C4-2B (cell line): ENCODE data around the gene USB1.

Experiments used
- H3K27ac ChIP-seq: fragments of 450-650 bp; 2 replicates; pipeline ENCODE4 v1.5.1; 2017
- ZFX ChIP-seq: fragments of 450-650 bp; IDR thresholded peaks from 2 replicates; pipeline ENCODE4 v1.6.1; 2017
- TF ChIP-seq, protein P1 (sequence below): fragments of 450-650 bp; conservative IDR thresholded peaks from 2 replicates; pipeline ENCODE4 v1.5.1; 2017; ENCODE audit warnings: mild to moderate bottlenecking

USB1 gene

DNA sequence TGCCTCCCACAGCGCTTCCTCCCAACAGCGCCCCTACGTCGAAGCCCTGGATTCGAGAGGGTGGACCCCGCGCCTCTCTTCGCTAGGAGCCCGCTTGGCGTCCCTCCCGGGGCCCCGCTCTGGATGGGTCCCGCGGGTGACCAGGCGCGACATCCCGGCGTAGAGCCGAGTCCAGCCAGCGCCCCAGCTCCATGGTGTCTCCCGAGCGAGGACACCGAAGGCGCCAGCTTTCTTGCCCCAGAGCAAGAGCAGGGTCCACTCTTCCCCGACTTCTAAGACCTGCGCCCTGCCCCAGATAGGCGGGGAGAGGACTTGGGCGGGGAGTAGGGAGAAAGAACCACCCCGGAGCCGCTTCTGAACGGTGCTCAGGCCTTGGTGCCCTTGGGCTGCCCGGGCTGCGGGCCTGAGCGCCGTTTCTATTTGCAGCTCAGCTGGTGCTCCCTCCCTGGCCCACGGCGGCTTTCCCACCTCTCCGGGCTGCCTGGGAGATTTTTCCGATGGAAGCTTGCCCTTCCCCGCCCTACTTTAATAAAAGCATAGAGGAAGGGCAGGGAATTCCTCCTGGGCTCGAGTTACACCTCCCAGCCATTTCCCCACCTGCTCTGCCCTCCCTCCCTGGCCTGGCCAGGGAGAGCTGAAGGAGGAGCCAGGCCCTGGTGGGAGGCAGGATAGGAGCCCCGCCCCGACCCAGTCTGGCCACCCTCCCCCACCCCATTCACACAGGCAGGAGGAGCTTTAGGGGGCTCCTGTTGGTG is 26.1 kb downstream of the USB1 start:
- no peak for TF ChIP-seq ZFX
- TF ChIP-seq, protein P1, sequence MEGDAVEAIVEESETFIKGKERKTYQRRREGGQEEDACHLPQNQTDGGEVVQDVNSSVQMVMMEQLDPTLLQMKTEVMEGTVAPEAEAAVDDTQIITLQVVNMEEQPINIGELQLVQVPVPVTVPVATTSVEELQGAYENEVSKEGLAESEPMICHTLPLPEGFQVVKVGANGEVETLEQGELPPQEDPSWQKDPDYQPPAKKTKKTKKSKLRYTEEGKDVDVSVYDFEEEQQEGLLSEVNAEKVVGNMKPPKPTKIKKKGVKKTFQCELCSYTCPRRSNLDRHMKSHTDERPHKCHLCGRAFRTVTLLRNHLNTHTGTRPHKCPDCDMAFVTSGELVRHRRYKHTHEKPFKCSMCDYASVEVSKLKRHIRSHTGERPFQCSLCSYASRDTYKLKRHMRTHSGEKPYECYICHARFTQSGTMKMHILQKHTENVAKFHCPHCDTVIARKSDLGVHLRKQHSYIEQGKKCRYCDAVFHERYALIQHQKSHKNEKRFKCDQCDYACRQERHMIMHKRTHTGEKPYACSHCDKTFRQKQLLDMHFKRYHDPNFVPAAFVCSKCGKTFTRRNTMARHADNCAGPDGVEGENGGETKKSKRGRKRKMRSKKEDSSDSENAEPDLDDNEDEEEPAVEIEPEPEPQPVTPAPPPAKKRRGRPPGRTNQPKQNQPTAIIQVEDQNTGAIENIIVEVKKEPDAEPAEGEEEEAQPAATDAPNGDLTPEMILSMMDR, result no peak
- peak overlapping the region; percentile 98 for H3K27ac ChIP-seq

DNA sequence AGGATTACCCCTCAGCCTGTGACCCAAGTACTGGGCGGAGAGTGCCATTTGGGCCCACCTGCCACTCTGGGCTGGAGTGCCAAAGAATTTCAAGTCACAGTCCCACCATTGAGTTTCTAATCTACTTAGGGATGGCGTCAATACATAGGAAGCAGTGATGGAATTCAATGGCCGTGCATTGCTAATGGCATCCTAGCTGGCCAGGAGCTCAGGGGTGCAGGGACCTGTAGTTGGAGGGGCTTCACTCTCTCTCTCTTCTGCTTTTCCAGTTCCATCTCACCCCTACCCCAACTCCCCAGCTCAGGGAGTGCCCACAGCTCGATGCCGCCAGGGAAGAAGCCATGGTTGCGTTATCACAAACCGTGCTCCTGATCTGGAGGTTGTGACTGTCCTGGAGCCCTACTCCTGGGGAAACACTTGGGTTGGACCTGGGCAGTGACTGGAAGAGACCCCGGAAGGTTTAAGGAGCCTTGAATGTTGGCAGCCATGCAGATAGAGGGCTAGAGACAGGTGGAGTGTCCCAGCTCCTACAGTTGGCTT is 26.8 kb downstream of the USB1 start:
- peak overlapping the region; percentile 98 for H3K27ac ChIP-seq
- TF ChIP-seq, protein P1, result no peak
- no peak for TF ChIP-seq ZFX

DNA sequence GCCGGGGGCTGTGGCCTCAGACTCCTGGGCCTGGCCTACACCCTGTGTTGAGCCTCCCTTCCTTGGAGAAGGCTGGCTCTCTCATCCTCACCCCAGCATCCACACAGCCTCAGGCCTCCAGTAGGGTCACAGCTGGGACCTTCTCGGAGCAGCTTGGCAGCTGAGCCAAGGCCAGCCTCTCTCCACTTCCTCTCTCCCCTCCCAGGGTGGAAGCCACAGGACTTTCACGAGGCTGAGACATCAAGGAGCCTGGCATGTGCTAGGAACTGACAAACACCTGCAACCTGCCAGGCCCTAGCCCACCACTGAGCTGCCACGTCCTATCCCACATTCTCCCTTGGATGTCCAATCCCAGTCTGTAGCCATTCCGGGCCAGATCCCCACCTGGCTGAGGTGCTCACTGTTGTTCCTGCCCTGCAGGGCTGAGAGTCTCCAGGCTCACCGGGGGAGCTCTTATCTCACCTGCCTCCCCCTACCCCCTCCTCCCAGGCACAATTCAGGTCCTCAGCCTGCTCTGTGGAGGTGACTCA is 27.4 kb downstream of the USB1 start:
- no peak for TF ChIP-seq ZFX
- TF ChIP-seq, protein P1, result no peak
- H3K27ac ChIP-seq, result peak overlapping the region; percentile 98

DNA sequence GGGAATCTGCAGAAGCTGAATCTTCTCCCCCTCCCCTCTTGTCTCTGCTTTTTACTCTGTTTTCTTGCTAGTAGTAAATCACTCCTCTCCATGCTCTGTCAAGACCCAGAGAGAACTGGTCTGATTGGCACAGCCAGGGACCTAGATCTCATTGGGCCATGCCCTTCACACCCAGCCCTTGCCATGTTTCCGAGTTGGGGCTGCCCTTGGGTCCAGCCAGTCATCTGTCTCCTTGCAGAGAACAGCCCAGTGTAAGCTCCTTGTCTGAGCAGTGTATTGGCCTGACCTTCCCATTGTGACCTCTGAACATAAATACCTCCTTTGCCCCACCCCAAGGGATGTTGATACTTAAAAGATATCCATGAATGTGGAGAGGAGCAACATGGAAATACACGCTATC is 28.2 kb downstream of the USB1 start:
- TF ChIP-seq, protein P1, result no peak
- no peak for TF ChIP-seq ZFX
- peak overlapping the region; percentile 98 for H3K27ac ChIP-seq

DNA sequence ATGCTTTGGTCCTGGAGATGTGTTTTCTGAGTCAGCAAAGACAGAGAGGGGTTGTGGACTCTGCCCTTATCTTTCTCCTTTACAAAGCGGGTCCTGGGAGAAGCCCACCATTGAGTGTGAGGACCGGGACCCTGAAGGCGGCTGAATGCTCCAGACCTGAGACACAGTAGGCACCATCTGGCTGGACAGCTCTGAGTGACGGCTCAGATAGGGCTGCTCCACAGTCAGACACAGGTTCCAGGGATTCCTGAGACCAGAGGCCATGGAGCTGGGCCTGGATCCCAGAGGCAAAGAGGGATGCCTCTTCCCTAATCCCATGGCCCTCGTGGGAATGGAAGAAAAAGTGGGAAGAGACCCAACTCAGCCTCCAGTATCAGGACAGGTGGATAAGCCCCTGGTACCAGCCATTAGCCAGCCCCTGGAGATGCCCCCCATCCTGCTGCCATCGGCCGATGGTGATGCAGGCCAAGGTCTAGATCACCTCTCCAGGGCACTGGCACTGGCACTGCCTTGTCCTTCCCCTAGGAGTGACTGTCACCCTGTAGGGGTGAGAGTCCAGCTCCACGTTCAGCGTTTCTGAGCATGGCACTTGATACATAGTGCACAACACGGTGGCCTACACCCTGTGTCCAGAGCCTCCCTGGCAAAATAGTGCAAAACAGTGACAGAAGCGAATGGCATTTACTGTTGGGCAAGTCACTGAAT is 29.1 kb downstream of the USB1 start:
- no peak for TF ChIP-seq ZFX
- TF ChIP-seq, protein P1, result no peak
- H3K27ac ChIP-seq, result peak overlapping the region; percentile 98

DNA sequence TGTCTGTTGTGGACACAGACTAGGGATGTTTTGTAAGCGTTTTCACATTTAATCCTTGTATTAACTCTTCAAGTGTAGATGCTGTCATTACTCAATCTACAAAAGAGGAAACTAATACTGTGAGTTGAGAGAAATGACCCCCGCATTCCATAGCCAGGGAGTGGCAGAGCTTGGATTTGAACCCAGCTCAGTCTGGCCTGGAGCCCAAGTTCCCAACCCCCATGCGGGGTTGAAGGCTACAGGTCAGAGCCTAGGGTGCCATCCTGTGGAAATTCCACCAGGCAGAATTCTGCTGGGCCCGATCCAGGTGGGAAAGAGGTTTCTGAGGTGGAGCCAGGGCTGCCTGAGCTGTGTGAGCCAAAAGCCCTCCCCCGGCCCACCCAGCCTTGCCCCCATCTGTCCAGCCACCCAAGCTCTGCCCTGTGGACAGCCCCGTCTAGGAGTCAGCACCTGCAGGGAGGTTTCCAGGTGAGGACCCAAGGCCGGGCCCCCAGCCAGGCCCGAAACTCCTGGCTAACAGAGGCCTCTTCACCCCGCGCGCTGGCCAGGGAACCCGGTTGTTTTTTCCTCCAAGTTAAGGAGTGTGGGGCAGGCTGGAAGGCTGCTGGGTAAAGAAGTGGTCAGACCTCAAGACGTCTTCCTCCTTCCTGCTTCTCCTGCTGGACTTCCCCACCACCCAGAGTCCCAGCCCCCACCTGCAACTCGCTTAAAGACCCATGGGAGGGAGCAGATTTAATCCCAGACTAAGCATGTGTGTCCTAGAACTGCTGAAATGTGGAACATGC is 30.0 kb downstream of the USB1 start:
- TF ChIP-seq, protein P1, result no peak
- TF ChIP-seq ZFX, result no peak
- H3K27ac ChIP-seq, result peak overlapping the region; percentile 98
